HCT116 (cell line): ENCODE data around the gene RAMAC. TPM values are rescaled to one million over a fixed set of nuclear protein-coding genes. Genes with fewer than 3 reads are reported as not detected.

ENCODE experiments used
- ATAC-seq: fragments of 200-7000 bp; cut with Tn5 transposase; 2 replicates; pipeline ENCODE4 v1.9.1; 2020; ENCODE audit warnings: mild to moderate bottlenecking, moderate library complexity
- BruUV-seq: library from RNA; stranded (reverse); fragments of 400-500 nt; replicated peaks from 2 replicates; lab custom pipeline; 2021; lab: Mats Ljungman, UMichigan
- CTCF ChIA-PET: fragments of 300-600 bp; sonication (Branson Sonifier 250); formaldehyde crosslinking; loops from one replicate; lab custom pipeline; 2021; ENCODE audit warnings: antibody characterized with exemption; lab: Charles Lee
- POLR2A ChIA-PET: fragments of 300-600, 350-600 bp; sonication (Branson Sonifier 250); formaldehyde crosslinking; loops from one replicate; lab custom pipeline; 2021; ENCODE audit warnings: antibody characterized with exemption; lab: Charles Lee
- RAD21 ChIA-PET, 2 experiments: fragments of 300-600 bp; sonication (Branson Sonifier 250); formaldehyde crosslinking; loops; one replicate each; lab custom pipeline; 2023; ENCODE audit warnings: low total read pairs in 2 of 2; ENCODE audit not compliant: uncharacterized antibody in 2 of 2, unreplicated experiment in 2 of 2, low non-redundant PET in 1 of 2; lab: Charles Lee
- DNase-seq: peaks from one replicate; pipeline ENCODE4 v3.0.0-alpha.2; 2010; ENCODE audit warnings: low read depth, low spot score
- H2AFZ ChIP-seq: fragments of 200-600 bp; shearing (Covaris generic), sonication (generic); 2 replicates; pipeline ENCODE4 v1.6.1; 2017; ENCODE audit warnings: low read depth, mixed run types, mixed read lengths, antibody characterized with exemption, low read length; ENCODE audit not compliant: poor library complexity, severe bottlenecking
- H3K27ac ChIP-seq: 2 replicates; pipeline ENCODE4 v1.5.1; 2012; ENCODE audit warnings: low read depth, low read length
- H3K27me3 ChIP-seq: fragments of 200-600 bp; sonication (generic); 2 replicates; pipeline ENCODE4 v1.6.1; 2016; ENCODE audit warnings: mixed run types, low read length, mixed read lengths; ENCODE audit not compliant: insufficient read depth
- H3K36me3 ChIP-seq, 2 experiments: fragments of 200-500 bp in 1 of 2; fragments of 200-600 bp in 1 of 2; sonication (Bioruptor generic) in 1 of 2; sonication (generic) in 1 of 2; 2 replicates each; pipeline versions ENCODE4 v1.5.1 to v1.6.1; 2014 to 2016; ENCODE audit warnings: low read length in 2 of 2, inconsistent platforms in 1 of 2, mixed read lengths in 1 of 2, mixed run types in 1 of 2; ENCODE audit not compliant: insufficient read depth in 2 of 2, control insufficient read depth in 1 of 2
- H3K4me1 ChIP-seq, 2 experiments: fragments of 200-600 bp in 1 of 2; sonication (generic) in 1 of 2; 2 replicates each; pipeline versions ENCODE4 v1.5.1 to v1.6.1; 2012 to 2017; ENCODE audit warnings: low read length in 2 of 2, inconsistent platforms in 1 of 2, mild to moderate bottlenecking in 1 of 2, mixed read lengths in 1 of 2, mixed run types in 1 of 2, moderate library complexity in 1 of 2; ENCODE audit not compliant: insufficient read depth in 2 of 2, control insufficient read depth in 1 of 2
- H3K4me2 ChIP-seq: fragments of 200-600 bp; sonication (generic); 2 replicates; pipeline ENCODE4 v1.6.1; 2017; ENCODE audit warnings: mixed run types, low read length, mixed read lengths
- H3K4me3 ChIP-seq, 2 experiments: fragments of 200-600 bp in 1 of 2; sonication (generic) in 1 of 2; replicated peaks in 1 of 2; 2 replicates each; pipeline ENCODE4 v1.5.1; 2011 to 2016; ENCODE audit warnings: low read length in 2 of 2, control low read depth in 1 of 2, low read depth in 1 of 2, mild to moderate bottlenecking in 1 of 2, mixed read lengths in 1 of 2, mixed run types in 1 of 2
- H3K79me2 ChIP-seq: fragments of 200-600 bp; sonication (generic); 2 replicates; pipeline ENCODE4 v1.6.1; 2017; ENCODE audit warnings: mild to moderate bottlenecking, mixed run types, low read length, moderate library complexity, mixed read lengths; ENCODE audit not compliant: insufficient read depth
- H3K9ac ChIP-seq: fragments of 200-600 bp; sonication (generic); 2 replicates; pipeline ENCODE4 v1.6.1; 2016; ENCODE audit warnings: low read length, mixed read lengths
- H3K9me2 ChIP-seq: fragments of 200-600 bp; sonication (generic), shearing (Covaris generic); 2 replicates; pipeline ENCODE4 v1.6.1; 2017; ENCODE audit warnings: mixed run types, mild to moderate bottlenecking, moderate library complexity; ENCODE audit not compliant: insufficient read depth
- H3K9me3 ChIP-seq, 2 experiments: fragments of 200-500 bp in 1 of 2; fragments of 200-600 bp in 1 of 2; sonication (Bioruptor generic) in 1 of 2; sonication (generic) in 1 of 2; 2 replicates each; pipeline ENCODE4 v1.6.1; 2014 to 2017; ENCODE audit warnings: low read length in 2 of 2, mixed read lengths in 2 of 2, inconsistent platforms in 1 of 2, low read depth in 1 of 2, mild to moderate bottlenecking in 1 of 2, mixed run types in 1 of 2, moderate library complexity in 1 of 2; ENCODE audit not compliant: control insufficient read depth in 1 of 2, insufficient read depth in 1 of 2
- H4K20me1 ChIP-seq: fragments of 200-600 bp; sonication (generic), shearing (Covaris generic); 2 replicates; pipeline ENCODE4 v1.6.1; 2017; ENCODE audit warnings: mixed run types, mild to moderate bottlenecking, moderate library complexity; ENCODE audit not compliant: insufficient read depth
- ATF3 ChIP-seq: IDR thresholded peaks from 2 replicates; pipeline ENCODE4 v1.6.1; 2012
- CBX3 ChIP-seq: IDR thresholded peaks from 2 replicates; pipeline ENCODE4 v1.6.1; 2012; ENCODE audit warnings: low read depth
- CTCF ChIP-seq, 3 experiments: fragments of 200-600 bp in 1 of 3; sonication (generic) in 1 of 3; IDR thresholded peaks in 2 of 3; conservative IDR thresholded peaks in 1 of 3; 2 replicates each; pipeline ENCODE4 v1.5.1; 2012 to 2017; ENCODE audit warnings: low read depth in 2 of 3, low read length in 2 of 3, antibody characterized with exemption in 1 of 3, borderline replicate concordance in 1 of 3, control low read depth in 1 of 3, mild to moderate bottlenecking in 1 of 3, mixed read lengths in 1 of 3, mixed run types in 1 of 3, moderate library complexity in 1 of 3; ENCODE audit not compliant: insufficient read depth in 1 of 3
- EZH2phosphoT487 ChIP-seq: fragments of 200-600 bp; IDR thresholded peaks from 2 replicates; pipeline ENCODE4 v1.6.1; 2018; ENCODE audit warnings: antibody characterized with exemption, borderline replicate concordance
- JUND ChIP-seq: IDR thresholded peaks from 2 replicates; pipeline ENCODE4 v1.6.1; 2012
- RAD21 ChIP-seq: IDR thresholded peaks from 2 replicates; pipeline ENCODE4 v1.6.1; 2012; ENCODE audit warnings: low read depth, mild to moderate bottlenecking
- SP1 ChIP-seq: IDR thresholded peaks from 2 replicates; pipeline ENCODE4 v1.6.1; 2012; ENCODE audit warnings: low read depth
- SRF ChIP-seq: IDR thresholded peaks from 2 replicates; pipeline ENCODE4 v1.6.1; 2012; ENCODE audit warnings: low read depth
- ZNF274 ChIP-seq: fragments of 200-500 bp; sonication (Bioruptor generic); IDR thresholded peaks from 2 replicates; pipeline ENCODE4 v1.6.1; 2014; ENCODE audit warnings: mild to moderate bottlenecking, low read depth, low read length, inconsistent platforms
- intact Hi-C: fragments of 100-400 bp; cut with micrococcal nuclease; formaldehyde crosslinking; loops from 2 replicates; pipeline ENCODE4 v1.10.0; 2022
- total RNA-seq: library from RNA; stranded (reverse); gene quantifications from one replicate; pipeline ENCODE4 v1.2.1, GENCODE V29; 2021; ENCODE audit not compliant: unreplicated experiment
- TF ChIP-seq, protein P1 (sequence below): IDR thresholded peaks from 2 replicates; pipeline ENCODE4 v1.6.1; 2012; ENCODE audit warnings: low read depth

The RAMAC gene
- total RNA-seq, 1 experiment from 2014 or later = 16.5 TPM

GRCh38 chr15:82980981-82981380, 5.0 kb upstream of the RAMAC start:
- DNase-seq (no peak), ATAC-seq (no peak)
- Histone ChIP-seq H2AFZ (no peak overlapping the region), H3K4me3 (no peak overlapping the region), H3K27ac (no peak overlapping the region), H3K9me2 (no peaks in the 10 kb centered on the region), H3K79me2 (no peaks in the 10 kb centered on the region), H3K27me3 (no peaks in the 10 kb centered on the region)
- RAD21 ChIA-PET = no interaction called here
- TF ChIP-seq SP1 (no peak), ZNF274 (no peak), EZH2phosphoT487 (no peak)
- TF ChIP-seq, protein P1, sequence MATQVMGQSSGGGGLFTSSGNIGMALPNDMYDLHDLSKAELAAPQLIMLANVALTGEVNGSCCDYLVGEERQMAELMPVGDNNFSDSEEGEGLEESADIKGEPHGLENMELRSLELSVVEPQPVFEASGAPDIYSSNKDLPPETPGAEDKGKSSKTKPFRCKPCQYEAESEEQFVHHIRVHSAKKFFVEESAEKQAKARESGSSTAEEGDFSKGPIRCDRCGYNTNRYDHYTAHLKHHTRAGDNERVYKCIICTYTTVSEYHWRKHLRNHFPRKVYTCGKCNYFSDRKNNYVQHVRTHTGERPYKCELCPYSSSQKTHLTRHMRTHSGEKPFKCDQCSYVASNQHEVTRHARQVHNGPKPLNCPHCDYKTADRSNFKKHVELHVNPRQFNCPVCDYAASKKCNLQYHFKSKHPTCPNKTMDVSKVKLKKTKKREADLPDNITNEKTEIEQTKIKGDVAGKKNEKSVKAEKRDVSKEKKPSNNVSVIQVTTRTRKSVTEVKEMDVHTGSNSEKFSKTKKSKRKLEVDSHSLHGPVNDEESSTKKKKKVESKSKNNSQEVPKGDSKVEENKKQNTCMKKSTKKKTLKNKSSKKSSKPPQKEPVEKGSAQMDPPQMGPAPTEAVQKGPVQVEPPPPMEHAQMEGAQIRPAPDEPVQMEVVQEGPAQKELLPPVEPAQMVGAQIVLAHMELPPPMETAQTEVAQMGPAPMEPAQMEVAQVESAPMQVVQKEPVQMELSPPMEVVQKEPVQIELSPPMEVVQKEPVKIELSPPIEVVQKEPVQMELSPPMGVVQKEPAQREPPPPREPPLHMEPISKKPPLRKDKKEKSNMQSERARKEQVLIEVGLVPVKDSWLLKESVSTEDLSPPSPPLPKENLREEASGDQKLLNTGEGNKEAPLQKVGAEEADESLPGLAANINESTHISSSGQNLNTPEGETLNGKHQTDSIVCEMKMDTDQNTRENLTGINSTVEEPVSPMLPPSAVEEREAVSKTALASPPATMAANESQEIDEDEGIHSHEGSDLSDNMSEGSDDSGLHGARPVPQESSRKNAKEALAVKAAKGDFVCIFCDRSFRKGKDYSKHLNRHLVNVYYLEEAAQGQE = no peak
- TF ChIP-seq, all 23 proteins: peak for 0
- no peaks in the 10 kb centered on the region for H3K36me3 ChIP-seq
- intact Hi-C loops = no loop called here
- peaks cover 5 to 10% of the 10 kb centered on the region in 2 experiments for H3K4me1 ChIP-seq
- no peaks in the 10 kb centered on the region for H4K20me1 ChIP-seq
- CTCF ChIA-PET = no interaction called here
- BruUV-seq = no TSS peak
- POLR2A ChIA-PET = no interaction called here
- no peak overlapping the region for H3K4me2 ChIP-seq
- no peak overlapping the region for H3K9ac ChIP-seq
- no peaks in the 10 kb centered on the region for H3K9me3 ChIP-seq

DNA sequence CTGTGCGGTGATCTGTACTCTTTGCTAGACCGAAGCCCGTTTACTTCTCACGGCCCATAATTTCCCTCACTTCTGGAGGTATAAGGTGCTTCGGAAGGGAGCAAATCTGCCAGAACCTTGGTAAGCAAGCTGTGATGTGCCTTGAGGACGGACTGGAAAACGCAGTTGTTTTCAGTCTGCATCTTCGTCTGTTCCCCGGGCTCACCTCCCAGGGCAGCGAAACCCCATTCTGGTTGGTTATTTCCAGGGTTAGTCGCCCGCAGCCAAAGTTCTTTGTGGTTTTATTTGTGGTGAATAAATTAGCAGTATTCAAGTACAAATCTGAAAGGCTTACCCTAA, 401 bp downstream of the RAMAC start:
- Histone ChIP-seq H3K36me3 (peaks cover 7 to 17% of the 10 kb centered on the region in 2 experiments; a peak in 2 of 4 replicates), H3K4me2 (peak overlapping the region; percentile 71), H3K9ac (peak overlapping the region; percentile 87), H3K9me3 (no peaks in the 10 kb centered on the region), H3K4me3 (peak overlapping the region; percentile 87 to 99), H3K79me2 (peaks cover 24% of the 10 kb centered on the region), H2AFZ (peak overlapping the region; percentile 74), H3K9me2 (no peaks in the 10 kb centered on the region), H3K27ac (peak overlapping the region; percentile 65; the same call in 1 of the 2 replicates), H4K20me1 (no peaks in the 10 kb centered on the region), H3K4me1 (peaks cover 7 to 17% of the 10 kb centered on the region in 2 experiments), H3K27me3 (no peaks in the 10 kb centered on the region)
- intact Hi-C loops = loop anchor here (5.0 kb wide), 2 partner anchors 139 to 234 kb away; no protein-coding TSS in a partner anchor
- ATAC-seq = peak; percentile 43
- RAD21 ChIA-PET = no interaction called here
- POLR2A ChIA-PET = interaction anchor here (1.0 to 1.3 kb wide), 2 partner anchors 43 to 446 kb away, joined by 3 to 4 read pairs; partner anchors contain the start of gene RPS17
- CTCF ChIA-PET = interaction anchor here (1.0 kb wide), 1 partner anchor 137 kb away, joined by 7 read pairs; no protein-coding TSS in a partner anchor
- no peak for DNase-seq
- TSS peak; percentile 80 for BruUV-seq
- TF ChIP-seq CTCF (IDR thresholded peaks at IDR 0.05 in 2 of 3, conservative IDR thresholded peaks at IDR 0.05 in 1 of 3; ENCODE audit: borderline replicate concordance in 1 of 3, insufficient read depth in 1 of 3, low read depth in 2 of 3, low read length in 2 of 3) (no peak), JUND (no peak), SRF (no peak), CBX3 (no peak), RAD21 (no peak), ATF3 (no peak)
- TF ChIP-seq, protein P1 = no peak
